ENCODE results near the gene SDR39U1.

The SDR39U1 gene

GRCh38 chr14:24416254-24416931 lies 26.2 kb downstream of the SDR39U1 start:
- TF ChIP-seq EZH2phosphoT487 (IDR thresholded peaks at IDR 0.05; ENCODE audit: low read length) = no peak
- TF ChIP-seq CTCF (IDR thresholded peaks at IDR 0.05; ENCODE audit: low read length) = no peak
- TF ChIP-seq EZH2 (optimal IDR thresholded peaks at IDR 0.05; ENCODE audit: low read depth, low read length) = no peak
- no peaks in the 10 kb centered on the region for H3F3A ChIP-seq (ENCODE audit: insufficient read depth, low read length)
- H3K36me3 ChIP-seq (replicated peaks; ENCODE audit: insufficient read depth, low read length) = no peaks in the 10 kb centered on the region

DNA sequence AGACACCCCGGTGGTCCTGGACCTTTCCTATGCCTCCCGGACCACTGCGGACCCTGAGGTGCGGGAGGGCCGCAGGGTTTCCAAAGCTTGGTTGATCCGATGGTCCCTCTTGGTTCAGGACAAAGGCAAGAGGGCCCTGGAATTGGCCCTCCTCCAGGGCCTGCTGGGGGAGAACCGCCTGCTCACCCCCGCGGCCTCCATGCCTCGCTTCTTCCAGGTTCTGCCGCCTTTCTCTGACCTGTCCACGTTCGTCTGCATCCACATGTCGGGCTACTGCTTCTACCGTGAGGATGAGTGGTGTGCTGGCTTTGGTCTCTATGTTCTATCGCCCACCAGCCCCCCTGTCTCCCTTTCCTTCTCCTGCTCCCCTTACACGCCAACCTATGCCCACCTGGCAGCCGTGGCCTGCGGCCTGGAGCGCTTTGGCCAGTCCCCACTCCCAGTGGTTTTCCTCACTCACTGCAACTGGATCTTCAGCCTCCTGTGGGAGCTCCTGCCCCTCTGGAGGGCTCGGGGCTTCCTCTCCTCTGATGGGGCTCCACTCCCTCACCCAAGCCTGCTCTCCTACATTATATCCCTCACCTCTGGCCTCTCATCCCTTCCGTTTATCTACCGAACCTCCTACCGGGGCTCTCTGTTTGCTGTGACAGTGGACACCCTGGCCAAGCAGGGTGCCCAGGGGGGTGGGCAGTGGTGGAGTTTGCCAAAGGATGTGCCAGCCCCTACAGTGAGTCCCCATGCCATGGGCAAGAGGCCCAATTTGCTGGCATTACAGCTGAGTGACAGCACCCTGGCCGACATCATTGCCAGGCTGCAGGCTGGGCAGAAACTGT lies 26.9 kb downstream of the SDR39U1 start:
- Histone ChIP-seq H3K9me2 (replicated peaks; ENCODE audit: insufficient read depth, low read length) (no peaks in the 10 kb centered on the region), H3K9ac (ENCODE audit: low read length) (no peak overlapping the region), H4K20me1 (ENCODE audit: insufficient read depth, low read length) (no peaks in the 10 kb centered on the region), H3K79me2 (ENCODE audit: low read length) (no peaks in the 10 kb centered on the region), H3K27me3 (replicated peaks; ENCODE audit: insufficient read depth, low read length) (no peaks in the 10 kb centered on the region), H3K4me1 (ENCODE audit: low read length) (no peaks in the 10 kb centered on the region), H3K27ac (ENCODE audit: low read length) (no peak overlapping the region), H3K4me3 (ENCODE audit: low read length) (no peak overlapping the region), H3K36me3 (replicated peaks; ENCODE audit: insufficient read depth, low read length) (no peaks in the 10 kb centered on the region), H3K9me3 (replicated peaks; ENCODE audit: insufficient read depth, low read length) (no peaks in the 10 kb centered on the region), H2AFZ (ENCODE audit: low read length) (no peak overlapping the region), H3K4me2 (ENCODE audit: low read depth, low read length) (no peak overlapping the region), H3F3A (ENCODE audit: insufficient read depth, low read length) (no peaks in the 10 kb centered on the region)
- DNase-seq = no peak
- TF ChIP-seq EZH2 (optimal IDR thresholded peaks at IDR 0.05; ENCODE audit: low read depth, low read length) (no peak), CTCF (IDR thresholded peaks at IDR 0.05; ENCODE audit: low read length) (no peak), EZH2phosphoT487 (IDR thresholded peaks at IDR 0.05; ENCODE audit: low read length) (no peak)

More at GRCh38 chr14:24416254-24416931, 26.2 kb downstream of the SDR39U1 start:
- Histone ChIP-seq H3K27me3 (replicated peaks; ENCODE audit: insufficient read depth, low read length) (no peaks in the 10 kb centered on the region), H3K4me3 (ENCODE audit: low read length) (no peak overlapping the region), H3K9me2 (replicated peaks; ENCODE audit: insufficient read depth, low read length) (no peaks in the 10 kb centered on the region), H3K9ac (ENCODE audit: low read length) (no peak overlapping the region), H3K79me2 (ENCODE audit: low read length) (no peaks in the 10 kb centered on the region), H3K4me2 (ENCODE audit: low read depth, low read length) (no peak overlapping the region), H3K27ac (ENCODE audit: low read length) (no peak overlapping the region), H2AFZ (ENCODE audit: low read length) (no peak overlapping the region), H3K4me1 (ENCODE audit: low read length) (no peaks in the 10 kb centered on the region), H3K9me3 (replicated peaks; ENCODE audit: insufficient read depth, low read length) (no peaks in the 10 kb centered on the region), H4K20me1 (ENCODE audit: insufficient read depth, low read length) (no peaks in the 10 kb centered on the region)
- DNase-seq = no peak

GRCh38 chr14:24414732-24415420 lies 27.7 kb downstream of the SDR39U1 start:
- no peaks in the 10 kb centered on the region for H3K36me3 ChIP-seq (replicated peaks; ENCODE audit: insufficient read depth, low read length)
- H4K20me1 ChIP-seq (ENCODE audit: insufficient read depth, low read length) = no peaks in the 10 kb centered on the region
- no peak overlapping the region for H3K27ac ChIP-seq (ENCODE audit: low read length)
- no peak for DNase-seq
- no peaks in the 10 kb centered on the region for H3K4me1 ChIP-seq (ENCODE audit: low read length)
- H3K27me3 ChIP-seq (replicated peaks; ENCODE audit: insufficient read depth, low read length) = no peaks in the 10 kb centered on the region
- no peaks in the 10 kb centered on the region for H3K9me2 ChIP-seq (replicated peaks; ENCODE audit: insufficient read depth, low read length)
- no peak overlapping the region for H2AFZ ChIP-seq (ENCODE audit: low read length)
- H3K79me2 ChIP-seq (ENCODE audit: low read length) = no peaks in the 10 kb centered on the region
- H3K4me2 ChIP-seq (ENCODE audit: low read depth, low read length) = no peak overlapping the region
- no peak overlapping the region for H3K9ac ChIP-seq (ENCODE audit: low read length)
- TF ChIP-seq EZH2phosphoT487 (IDR thresholded peaks at IDR 0.05; ENCODE audit: low read length) (no peak), EZH2 (optimal IDR thresholded peaks at IDR 0.05; ENCODE audit: low read depth, low read length) (no peak), CTCF (IDR thresholded peaks at IDR 0.05; ENCODE audit: low read length) (no peak)
- H3F3A ChIP-seq (ENCODE audit: insufficient read depth, low read length) = no peaks in the 10 kb centered on the region
- H3K9me3 ChIP-seq (replicated peaks; ENCODE audit: insufficient read depth, low read length) = no peaks in the 10 kb centered on the region
- H3K4me3 ChIP-seq (ENCODE audit: low read length) = no peak overlapping the region
